Measurements from ENCODE around the gene SLC45A1.
A peak's percentile ranks its signal among the peaks of the same experiment; 100 is the strongest.
"Not testable (repeated sequence)": the region's sequence is repeated elsewhere in the genome, so short reads cannot be mapped to it uniquely, and the experiment has no call there.

Gene SLC45A1

DNA sequence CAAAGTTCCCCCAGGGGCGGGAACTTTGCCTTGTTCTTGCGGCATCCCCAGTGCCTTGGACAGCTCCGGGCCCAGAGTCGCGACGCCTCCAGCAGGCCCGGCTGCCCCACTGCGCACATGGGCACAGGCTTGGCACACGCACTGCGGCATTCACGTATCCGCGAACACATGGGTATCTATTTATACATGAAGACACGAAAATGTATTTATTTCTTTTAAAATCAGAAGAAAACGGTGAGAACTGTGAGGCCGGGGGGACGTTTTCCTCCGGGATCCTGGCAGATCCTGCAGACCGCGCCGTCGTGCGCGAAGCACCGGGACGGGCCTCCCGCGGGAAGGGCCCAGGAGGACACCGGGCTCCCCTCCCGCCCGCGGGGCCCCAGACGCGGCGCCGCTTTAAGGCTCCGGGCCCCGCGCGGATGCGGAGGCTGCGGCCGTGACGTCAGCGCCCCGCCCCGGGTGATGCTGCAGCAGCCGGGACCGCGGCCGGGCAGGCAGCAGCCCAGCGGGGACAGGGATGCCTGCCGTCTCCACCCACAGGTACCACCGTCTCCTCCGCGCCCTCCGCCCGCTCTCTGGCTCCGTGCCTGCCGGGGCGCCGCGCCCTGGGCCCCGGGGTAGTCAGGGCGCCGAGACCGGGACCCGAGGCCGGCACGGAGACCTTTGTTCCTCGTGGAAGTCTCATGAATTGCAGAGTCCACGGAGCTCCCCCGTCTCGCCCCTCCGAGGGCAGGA is at the start of gene SLC45A1:
Gene SLC45A1, plus strand, starts transcription at position 468 of the 735 bp plus-strand sequence. CDS start 6,216 bp downstream, outside the sequence.
- Mint-ChIP-seq H3K9me3 (no peaks in the 10 kb centered on the region), H3K4me3 (peak within 1 kb of the TSS; percentile 77), H3K4me1 (ENCODE audit: low read depth) (peaks cover 13% of the 10 kb centered on the region), H3K36me3 (ENCODE audit: low read depth) (no peaks in the 10 kb centered on the region), H3K27ac (peak within 1 kb of the TSS; percentile 49), H3K27me3 (ENCODE audit: low read depth) (peaks cover 57% of the 10 kb centered on the region)

DNA sequence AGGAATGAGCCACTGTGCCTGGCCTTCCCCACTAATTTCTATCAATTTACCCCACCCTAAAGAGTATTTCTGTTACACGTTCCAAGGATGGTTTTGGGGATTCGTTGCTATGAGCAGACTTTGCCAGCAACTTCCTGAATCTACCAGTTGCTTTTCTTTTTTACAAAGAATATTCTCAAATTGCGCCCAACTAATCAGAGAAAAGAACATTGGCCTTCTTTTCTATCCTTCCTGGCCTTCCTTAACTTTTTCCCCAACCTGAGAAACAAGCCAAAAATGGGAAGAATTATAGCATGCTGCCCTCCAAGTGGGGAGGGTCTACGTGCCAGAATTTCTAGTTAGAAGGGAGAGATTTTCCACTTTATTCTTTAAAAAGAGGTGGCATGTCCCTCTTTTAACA is 44.9 kb upstream of the SLC45A1 start:
- Mint-ChIP-seq H3K27me3 (ENCODE audit: low read depth) (no peaks in the 10 kb centered on the region), H3K36me3 (ENCODE audit: low read depth) (no peaks in the 10 kb centered on the region), H3K27ac (no peak overlapping the region), H3K4me3 (no peak overlapping the region), H3K4me1 (ENCODE audit: low read depth) (no peaks in the 10 kb centered on the region), H3K9me3 (peaks cover 4% of the 10 kb centered on the region)

DNA sequence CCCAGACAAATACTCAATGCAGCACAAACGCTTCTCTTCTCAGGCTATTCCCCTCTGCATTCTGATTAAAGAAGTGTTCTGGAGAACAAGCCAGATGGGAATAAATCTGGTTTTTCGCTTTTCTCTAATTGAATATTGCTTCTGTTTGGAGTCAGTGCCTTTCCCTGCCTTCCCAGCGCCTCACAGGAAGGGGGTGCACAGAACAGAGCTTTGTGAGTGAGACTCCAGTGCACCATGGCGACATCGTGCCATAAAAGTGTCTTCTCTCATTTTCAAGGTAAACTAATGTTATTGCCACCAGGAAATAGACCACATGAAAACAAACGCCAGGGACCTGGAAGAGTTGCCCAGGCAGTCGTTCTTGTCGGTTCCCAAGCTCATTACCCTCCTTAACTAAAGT is 43.6 kb upstream of the SLC45A1 start:
- Mint-ChIP-seq H3K4me3 (no peak overlapping the region), H3K36me3 (ENCODE audit: low read depth) (no peaks in the 10 kb centered on the region), H3K9me3 (peaks cover 4% of the 10 kb centered on the region), H3K27ac (no peak overlapping the region), H3K4me1 (ENCODE audit: low read depth) (no peaks in the 10 kb centered on the region), H3K27me3 (ENCODE audit: low read depth) (no peaks in the 10 kb centered on the region)

DNA sequence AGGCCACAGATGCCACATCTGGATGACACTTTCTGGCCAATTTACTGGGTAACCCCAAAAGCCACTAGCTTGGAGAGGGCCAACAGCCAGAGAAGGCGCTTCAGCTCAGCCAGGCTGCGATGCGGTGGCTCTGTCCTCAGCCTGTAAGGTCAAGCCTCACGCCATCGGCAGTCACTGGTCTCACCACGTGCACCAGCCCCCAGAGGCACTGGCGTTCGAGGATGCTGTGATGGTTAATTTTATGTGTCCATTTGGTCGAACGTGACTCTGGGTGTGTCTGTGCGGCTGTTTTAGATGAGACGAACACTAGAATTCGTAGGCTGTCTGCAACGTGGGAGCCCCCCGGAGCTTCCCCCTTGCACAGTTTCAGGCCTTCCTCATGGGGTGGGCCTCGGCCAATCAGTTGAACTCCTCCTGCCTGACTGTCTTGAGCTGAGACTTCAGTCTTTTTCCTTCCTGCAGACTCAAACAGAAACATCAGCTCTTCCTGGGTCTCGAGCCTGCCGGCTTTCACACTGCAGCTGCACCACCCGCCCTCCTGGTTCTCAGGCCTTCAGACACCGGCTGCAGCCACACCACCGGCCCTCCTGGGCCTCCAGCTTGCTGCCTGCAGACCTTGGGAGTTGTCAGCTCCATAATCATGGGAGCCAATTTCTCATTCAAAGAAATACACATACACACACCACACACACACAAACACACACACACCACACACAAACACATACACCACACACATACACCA is 41.6 kb upstream of the SLC45A1 start:
- H3K36me3 Mint-ChIP-seq (ENCODE audit: low read depth) = no peaks in the 10 kb centered on the region
- H3K27ac Mint-ChIP-seq = no peak overlapping the region
- peaks cover 4% of the 10 kb centered on the region for H3K9me3 Mint-ChIP-seq
- H3K4me1 Mint-ChIP-seq (ENCODE audit: low read depth) = no peaks in the 10 kb centered on the region
- peaks cover 6% of the 10 kb centered on the region for H3K27me3 Mint-ChIP-seq (ENCODE audit: low read depth)
- H3K4me3 Mint-ChIP-seq = no peak overlapping the region

DNA sequence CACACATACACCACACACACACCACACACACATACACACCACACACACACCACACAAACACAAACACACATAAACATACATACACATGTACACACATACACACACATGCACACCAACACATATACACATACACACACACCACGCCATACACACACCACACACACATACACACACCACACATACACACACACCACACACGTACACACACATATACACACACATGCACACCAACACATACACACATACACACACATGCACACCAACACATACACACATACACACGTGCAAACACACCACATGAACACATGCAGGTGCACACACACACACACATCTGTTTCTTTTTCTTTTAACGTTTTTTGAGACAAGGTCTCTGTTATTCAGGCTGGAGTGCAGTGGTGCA is 41.0 kb upstream of the SLC45A1 start:
- Mint-ChIP-seq H3K27me3 (ENCODE audit: low read depth) (peaks cover 6% of the 10 kb centered on the region), H3K36me3 (ENCODE audit: low read depth) (no peaks in the 10 kb centered on the region), H3K9me3 (peaks cover 4% of the 10 kb centered on the region), H3K4me1 (ENCODE audit: low read depth) (no peaks in the 10 kb centered on the region), H3K27ac (no peak overlapping the region), H3K4me3 (no peak overlapping the region)

DNA sequence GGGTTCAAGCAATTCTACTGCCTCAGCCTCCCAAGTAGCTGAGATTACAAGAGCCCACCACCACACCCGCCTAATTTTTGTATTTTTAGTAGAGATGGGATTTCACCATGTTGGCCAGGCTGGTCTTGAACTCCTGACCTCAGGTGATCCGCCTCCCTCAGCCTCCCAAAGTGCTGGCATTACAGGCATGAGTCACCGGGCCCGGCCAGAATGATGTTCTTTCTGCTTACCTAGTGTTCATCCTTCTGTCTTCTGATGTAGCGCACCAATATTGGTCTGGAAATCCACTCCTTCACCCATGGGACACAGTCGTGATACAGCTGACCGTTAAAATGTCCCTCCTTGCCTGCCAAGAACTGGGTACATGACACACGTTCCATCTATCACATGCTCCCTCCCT is 39.2 kb upstream of the SLC45A1 start:
- H3K4me3 Mint-ChIP-seq; H3K27ac Mint-ChIP-seq; H3K4me1 Mint-ChIP-seq (ENCODE audit: low read depth); H3K9me3 Mint-ChIP-seq; H3K36me3 Mint-ChIP-seq (ENCODE audit: low read depth): not testable (repeated sequence)
- H3K27me3 Mint-ChIP-seq (ENCODE audit: low read depth) = peaks cover 16% of the 10 kb centered on the region

DNA sequence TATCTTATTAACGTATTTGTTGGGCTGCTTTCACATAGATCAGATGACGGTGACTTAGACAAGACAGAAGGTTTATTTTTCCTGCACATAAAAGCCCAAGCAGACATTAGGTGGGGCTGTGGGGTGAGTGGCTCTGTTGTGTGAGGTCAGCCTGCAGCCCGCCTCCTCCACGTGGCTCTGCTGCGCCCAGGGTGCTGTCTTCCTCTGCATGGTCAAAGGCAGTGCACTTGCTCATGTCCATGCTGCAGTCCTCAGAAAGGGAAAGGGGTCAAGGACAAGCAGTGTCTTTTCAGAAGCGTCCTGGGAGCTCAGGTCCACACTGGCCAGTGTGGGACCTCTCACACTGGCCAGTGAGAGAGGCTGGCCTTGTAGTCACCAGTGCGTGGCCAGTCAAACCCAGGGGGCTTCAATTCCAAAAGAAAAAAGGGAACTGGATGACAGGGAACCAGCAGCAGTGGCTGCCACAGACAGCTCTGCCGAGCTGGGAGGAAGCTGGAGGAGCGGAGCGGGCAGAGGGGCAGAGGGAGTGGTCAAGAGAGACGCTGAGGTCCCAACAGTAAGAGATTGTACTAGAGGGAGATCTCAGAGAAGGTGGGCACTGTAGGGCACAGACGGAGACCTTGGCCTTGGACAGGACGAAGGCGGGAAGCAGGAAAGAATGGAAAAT is 35.9 kb upstream of the SLC45A1 start:
- Mint-ChIP-seq H3K36me3 (ENCODE audit: low read depth) (no peaks in the 10 kb centered on the region), H3K4me1 (ENCODE audit: low read depth) (peaks cover 3% of the 10 kb centered on the region), H3K9me3 (peaks cover 2% of the 10 kb centered on the region), H3K27me3 (ENCODE audit: low read depth) (peaks cover 25% of the 10 kb centered on the region), H3K4me3 (no peak overlapping the region), H3K27ac (no peak overlapping the region)

DNA sequence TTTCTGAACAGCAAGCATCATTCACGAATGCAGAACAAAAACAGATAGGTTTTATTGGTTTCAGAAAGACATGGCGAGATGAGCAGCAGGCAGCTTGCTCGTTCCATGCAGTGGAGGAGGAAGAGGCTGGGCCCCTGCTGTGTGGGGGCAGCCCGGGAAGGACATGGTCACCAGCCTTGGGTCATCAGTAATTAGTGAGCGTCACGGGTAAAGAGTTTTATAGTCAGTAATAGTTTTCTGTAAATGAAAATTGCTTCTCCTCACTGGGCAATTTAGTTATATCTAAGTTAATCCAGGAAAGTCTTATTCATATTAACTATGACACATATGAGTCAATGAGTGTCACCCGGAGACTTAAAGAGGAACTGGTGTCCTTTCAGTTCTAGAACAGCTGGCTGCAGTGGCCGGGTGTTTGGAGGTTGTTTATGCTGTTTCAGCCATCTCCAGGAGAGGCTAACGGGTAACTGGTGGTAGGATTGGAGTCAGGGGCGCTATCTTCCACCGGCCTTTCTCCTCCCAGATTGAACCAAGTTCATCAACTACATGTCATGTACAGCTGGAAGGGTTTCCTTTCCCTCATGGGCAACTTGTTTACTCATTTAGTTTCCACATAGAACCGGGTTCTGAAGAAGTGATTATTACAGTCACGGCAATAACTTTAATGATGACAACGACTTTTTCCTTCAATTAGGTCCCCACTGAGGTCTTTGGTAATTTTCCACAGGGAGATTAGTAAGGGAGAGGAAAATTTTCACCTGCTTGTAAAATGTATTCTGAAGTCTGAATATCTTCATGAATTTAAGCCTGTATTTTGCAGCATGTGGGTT is 34.6 kb upstream of the SLC45A1 start:
- Mint-ChIP-seq H3K9me3 (no peaks in the 10 kb centered on the region), H3K27me3 (ENCODE audit: low read depth) (peaks cover 25% of the 10 kb centered on the region), H3K27ac (no peak overlapping the region), H3K36me3 (ENCODE audit: low read depth) (no peaks in the 10 kb centered on the region), H3K4me1 (ENCODE audit: low read depth) (peaks cover 3% of the 10 kb centered on the region), H3K4me3 (no peak overlapping the region)

DNA sequence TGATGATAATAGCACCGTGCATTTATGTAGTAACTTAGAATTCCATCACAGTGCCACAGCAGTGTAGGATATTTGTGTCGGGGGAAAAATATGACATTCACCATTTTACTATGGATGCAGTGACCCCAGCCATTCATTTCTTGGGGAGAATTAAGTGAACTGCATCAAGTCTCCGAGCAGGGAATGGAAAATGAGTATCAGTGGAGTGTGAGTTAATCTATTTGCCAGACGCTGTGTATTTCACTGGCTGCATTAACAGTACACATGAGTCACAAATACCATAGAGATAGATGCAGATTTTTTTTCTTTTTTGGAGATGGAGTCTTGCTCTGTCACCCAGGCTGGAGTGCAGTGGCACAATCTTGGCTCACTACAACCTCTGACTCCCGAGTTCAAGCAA is 33.8 kb upstream of the SLC45A1 start:
- H3K9me3 Mint-ChIP-seq = no peaks in the 10 kb centered on the region
- H3K4me1 Mint-ChIP-seq (ENCODE audit: low read depth) = peaks cover 3% of the 10 kb centered on the region
- H3K27ac Mint-ChIP-seq = no peak overlapping the region
- H3K36me3 Mint-ChIP-seq (ENCODE audit: low read depth) = no peaks in the 10 kb centered on the region
- H3K27me3 Mint-ChIP-seq (ENCODE audit: low read depth) = peaks cover 25% of the 10 kb centered on the region
- no peak overlapping the region for H3K4me3 Mint-ChIP-seq

DNA sequence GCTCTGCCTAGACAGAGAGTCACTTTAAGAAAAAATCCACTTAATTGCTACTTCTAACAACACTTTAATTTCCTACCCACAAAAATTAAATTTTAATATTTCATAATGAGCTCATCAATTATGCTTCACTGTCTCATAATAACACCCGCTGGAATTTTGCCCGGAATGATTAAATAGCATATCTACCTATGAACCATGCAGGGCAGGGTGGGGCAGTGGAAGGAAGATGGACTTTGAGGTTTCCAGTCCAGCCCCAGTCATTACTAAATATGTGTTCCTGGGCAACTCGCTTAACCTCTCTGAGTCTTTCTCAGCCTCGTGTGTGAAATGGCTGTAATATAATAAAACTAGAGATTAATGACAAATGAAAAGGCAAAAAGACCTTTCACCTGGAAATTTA is 32.8 kb upstream of the SLC45A1 start:
- H3K27ac Mint-ChIP-seq = no peak overlapping the region
- H3K27me3 Mint-ChIP-seq (ENCODE audit: low read depth) = peaks cover 25% of the 10 kb centered on the region
- no peaks in the 10 kb centered on the region for H3K36me3 Mint-ChIP-seq (ENCODE audit: low read depth)
- H3K9me3 Mint-ChIP-seq = no peaks in the 10 kb centered on the region
- H3K4me3 Mint-ChIP-seq = no peak overlapping the region
- peaks cover 3% of the 10 kb centered on the region for H3K4me1 Mint-ChIP-seq (ENCODE audit: low read depth)

DNA sequence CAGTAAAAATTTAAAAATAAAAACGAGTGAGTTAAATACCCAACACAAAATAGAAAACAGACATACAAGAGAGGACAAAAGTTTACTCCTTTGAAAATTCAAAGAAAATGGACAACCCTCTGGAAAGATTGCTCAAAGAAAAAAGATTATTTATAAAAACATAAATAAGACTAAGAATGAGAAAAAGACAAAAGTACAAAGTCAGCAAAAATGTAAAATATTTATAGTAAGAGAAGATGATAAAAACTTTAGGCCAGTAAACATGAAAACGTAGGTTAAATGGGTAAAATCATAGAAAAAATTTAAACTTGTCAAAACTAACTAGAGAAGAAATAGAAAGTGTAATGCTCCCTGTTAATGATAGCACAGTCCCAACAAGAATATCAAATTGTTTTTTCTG is 31.9 kb upstream of the SLC45A1 start:
- Mint-ChIP-seq H3K36me3 (ENCODE audit: low read depth) (no peaks in the 10 kb centered on the region), H3K4me3 (no peak overlapping the region), H3K9me3 (no peaks in the 10 kb centered on the region), H3K27ac (no peak overlapping the region), H3K4me1 (ENCODE audit: low read depth) (peaks cover 3% of the 10 kb centered on the region), H3K27me3 (ENCODE audit: low read depth) (peaks cover 22% of the 10 kb centered on the region)

DNA sequence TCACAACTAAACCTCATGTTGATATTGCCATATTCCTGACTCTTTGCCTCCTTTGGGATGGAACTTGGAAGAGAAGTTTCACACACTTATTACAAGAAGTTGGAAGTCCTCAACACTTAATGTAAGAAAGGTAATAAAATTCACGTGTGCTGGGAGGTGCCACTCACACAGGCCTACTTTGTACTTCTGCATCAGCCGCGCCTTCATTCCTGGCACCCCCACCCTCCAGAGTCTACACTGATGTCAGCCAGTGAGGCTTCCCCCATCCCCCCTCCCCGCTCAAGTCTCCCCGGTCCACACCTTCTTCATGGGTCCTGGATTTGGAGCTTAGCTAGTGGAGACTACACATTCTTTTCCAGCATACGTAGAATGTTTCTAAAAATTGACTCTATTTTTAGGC is 24.8 kb upstream of the SLC45A1 start:
- Mint-ChIP-seq H3K4me1 (ENCODE audit: low read depth) (no peaks in the 10 kb centered on the region), H3K27me3 (ENCODE audit: low read depth) (no peaks in the 10 kb centered on the region), H3K36me3 (ENCODE audit: low read depth) (no peaks in the 10 kb centered on the region), H3K27ac (no peak overlapping the region), H3K4me3 (no peak overlapping the region), H3K9me3 (no peaks in the 10 kb centered on the region)

DNA sequence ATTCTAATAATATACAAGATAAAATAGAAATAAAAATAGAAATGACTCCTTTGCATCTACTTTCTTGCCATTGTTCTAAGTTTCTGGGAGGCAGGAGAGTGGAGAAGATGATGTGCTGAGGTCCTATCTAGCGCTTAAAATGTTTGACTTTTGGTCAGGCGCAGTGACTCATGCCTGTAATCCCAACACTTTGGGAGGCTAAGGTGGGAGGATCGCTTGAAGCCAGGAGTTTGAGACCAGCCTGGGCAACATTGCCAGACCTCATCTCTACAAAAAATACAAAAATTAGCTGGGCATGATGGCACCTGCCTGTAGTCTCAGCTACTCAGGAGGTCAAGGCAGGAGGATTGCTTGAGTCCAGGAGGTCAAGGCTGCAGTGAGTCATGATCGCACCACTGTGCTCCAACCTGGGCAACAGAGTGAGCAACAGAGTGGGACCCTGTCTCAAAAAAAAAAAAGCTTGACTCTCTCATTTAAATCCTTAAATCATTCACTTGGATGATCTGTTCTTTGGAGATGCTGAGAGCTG is 24.2 kb upstream of the SLC45A1 start:
- no peak overlapping the region for H3K27ac Mint-ChIP-seq
- H3K4me3 Mint-ChIP-seq = no peak overlapping the region
- no peaks in the 10 kb centered on the region for H3K4me1 Mint-ChIP-seq (ENCODE audit: low read depth)
- H3K27me3 Mint-ChIP-seq (ENCODE audit: low read depth) = no peaks in the 10 kb centered on the region
- no peaks in the 10 kb centered on the region for H3K9me3 Mint-ChIP-seq
- H3K36me3 Mint-ChIP-seq (ENCODE audit: low read depth) = no peaks in the 10 kb centered on the region

DNA sequence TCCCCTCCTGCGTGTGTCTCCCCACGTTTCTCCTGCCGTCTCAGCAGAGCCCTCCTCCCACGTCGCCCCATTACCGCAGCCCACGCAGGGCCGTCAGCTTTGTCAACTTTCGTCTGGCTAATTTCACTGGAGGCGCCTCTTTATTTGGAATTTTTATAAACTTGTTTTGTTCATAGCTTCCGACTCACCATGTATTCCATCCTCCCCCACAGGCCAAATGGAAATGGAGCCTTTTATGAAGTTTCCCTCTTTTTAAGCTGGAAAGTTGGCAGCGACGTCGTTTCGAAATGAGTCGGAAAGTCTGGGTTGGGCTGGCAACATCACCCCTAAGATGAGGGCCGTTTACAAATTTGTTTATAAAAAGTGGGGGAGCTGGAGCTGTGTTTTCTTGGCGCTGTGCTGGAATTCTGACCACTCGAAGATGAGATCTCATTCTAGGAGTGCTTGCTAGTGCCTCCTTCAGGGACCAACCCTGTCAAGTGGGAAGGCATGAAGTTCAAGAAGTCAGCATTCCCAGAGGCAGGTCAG is 23.7 kb upstream of the SLC45A1 start:
- Mint-ChIP-seq H3K4me3 (no peak overlapping the region), H3K27me3 (ENCODE audit: low read depth) (no peaks in the 10 kb centered on the region), H3K27ac (no peak overlapping the region)

More for the DNA sequence above, 23.7 kb upstream of the SLC45A1 start:
- H3K4me1 Mint-ChIP-seq (ENCODE audit: low read depth) = no peaks in the 10 kb centered on the region
- H3K9me3 Mint-ChIP-seq = no peaks in the 10 kb centered on the region
- H3K36me3 Mint-ChIP-seq (ENCODE audit: low read depth) = no peaks in the 10 kb centered on the region
